Kidney epithelial cell (primary cell): ENCODE measurements around the gene STXBP5. TPM values are rescaled to one million over a fixed set of nuclear protein-coding genes. Genes with fewer than 3 reads are reported as not detected.

Experiments used
- DNase-seq: peaks from one replicate; pipeline ENCODE4 v3.0.0-alpha.2; 2010; ENCODE audit warnings: low read depth
- H3K27me3 ChIP-seq: 2 replicates; pipeline ENCODE4 v1.6.0; 2011; ENCODE audit warnings: low read length; ENCODE audit not compliant: control insufficient read depth, insufficient read depth
- H3K36me3 ChIP-seq: 2 replicates; pipeline ENCODE4 v1.5.1; 2011; ENCODE audit warnings: low read length; ENCODE audit not compliant: control insufficient read depth, insufficient read depth
- H3K4me3 ChIP-seq: 2 replicates; pipeline ENCODE4 v1.5.1; 2011; ENCODE audit warnings: low read depth, mild to moderate bottlenecking, control low read depth, low read length
- CTCF ChIP-seq: IDR thresholded peaks from 2 replicates; pipeline ENCODE4 v1.5.1; 2011; ENCODE audit warnings: mild to moderate bottlenecking, moderate library complexity, low read length, control low read depth, inconsistent platforms; ENCODE audit not compliant: insufficient read depth, poor library complexity, severe bottlenecking
- total RNA-seq: library from RNA; depleted of rRNA; stranded (reverse); fragments of >200 nt; gene quantifications from 2 replicates; pipeline ENCODE4 v1.2.3, GENCODE V29; 2015

STXBP5 gene
- total RNA-seq, 1 donor from 2014 or later = 15.8 TPM

DNA sequence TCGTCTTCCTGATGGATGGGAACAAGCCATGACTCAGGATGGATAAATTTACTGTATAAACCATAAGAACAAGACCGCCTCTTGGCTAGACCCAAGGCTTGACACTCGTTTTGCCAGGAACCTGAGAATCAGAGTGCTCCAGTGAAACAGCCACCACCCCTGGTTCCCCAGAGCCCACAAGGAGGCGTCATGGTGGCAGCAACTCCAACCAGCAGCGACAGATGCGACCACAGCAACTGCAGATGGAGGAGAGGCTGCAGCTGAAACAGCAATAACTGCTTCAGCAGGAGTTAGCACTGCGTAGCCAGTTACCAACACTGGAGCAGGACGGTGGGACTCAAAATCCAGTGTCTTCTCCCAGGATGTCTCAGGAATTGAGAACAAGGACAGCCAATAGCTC lies 203.4 kb downstream of the STXBP5 start:
- no peaks in the 10 kb centered on the region for H3K36me3 ChIP-seq
- no peaks in the 10 kb centered on the region for H3K27me3 ChIP-seq
- no peak for TF ChIP-seq CTCF
- no peak for DNase-seq
- no peak overlapping the region for H3K4me3 ChIP-seq

DNA sequence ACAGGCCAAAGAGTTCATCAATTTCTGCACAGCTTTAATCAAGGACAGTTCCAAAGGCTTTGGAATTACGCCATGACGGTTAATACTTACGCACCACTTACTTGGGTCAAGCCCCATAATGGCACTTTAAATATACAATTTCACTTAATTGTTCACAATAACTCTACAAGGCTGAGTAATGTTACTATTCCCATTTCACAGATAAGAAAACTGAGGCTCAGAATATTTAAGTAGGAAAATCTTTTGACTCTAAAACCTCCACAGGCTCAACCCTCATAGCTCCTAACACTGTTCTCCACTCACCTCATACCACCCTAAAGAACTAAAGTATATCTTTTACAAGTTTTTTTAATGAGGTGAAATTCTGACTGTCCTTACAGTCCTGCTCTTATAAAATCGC lies 212.4 kb downstream of the STXBP5 start:
- no peak for TF ChIP-seq CTCF
- DNase-seq = no peak

GRCh38 chr6:147417954-147418353 lies 213.7 kb downstream of the STXBP5 start:
- Histone ChIP-seq H3K27me3 (no peaks in the 10 kb centered on the region), H3K4me3 (no peak overlapping the region), H3K36me3 (no peaks in the 10 kb centered on the region)
- no peak for TF ChIP-seq CTCF
- no peak for DNase-seq

More for the DNA sequence above, 212.4 kb downstream of the STXBP5 start:
- Histone ChIP-seq H3K4me3 (no peak overlapping the region), H3K36me3 (no peaks in the 10 kb centered on the region), H3K27me3 (no peaks in the 10 kb centered on the region)

DNA sequence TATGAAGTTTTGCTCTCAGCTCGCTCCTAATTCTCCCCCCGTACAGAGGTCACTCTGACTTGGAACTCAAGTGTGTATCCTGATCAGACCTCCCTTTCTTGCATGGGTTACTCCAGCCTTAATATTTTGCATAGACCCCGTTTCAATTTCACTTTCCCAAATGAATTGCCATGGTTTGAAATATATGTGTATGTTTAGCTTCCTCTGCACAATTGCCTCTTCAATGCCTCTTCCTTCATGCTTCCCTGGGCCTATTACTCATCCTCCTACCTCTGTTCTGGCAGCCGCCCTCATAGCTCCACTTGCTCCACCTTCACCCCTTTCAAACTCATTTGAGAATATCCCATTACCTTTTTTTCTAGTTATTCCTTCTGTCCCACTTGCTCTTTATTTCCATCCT lies 214.3 kb downstream of the STXBP5 start:
- Histone ChIP-seq H3K27me3 (no peaks in the 10 kb centered on the region), H3K36me3 (no peaks in the 10 kb centered on the region), H3K4me3 (no peak overlapping the region)
- no peak for TF ChIP-seq CTCF
- DNase-seq = peak; percentile 10

DNA sequence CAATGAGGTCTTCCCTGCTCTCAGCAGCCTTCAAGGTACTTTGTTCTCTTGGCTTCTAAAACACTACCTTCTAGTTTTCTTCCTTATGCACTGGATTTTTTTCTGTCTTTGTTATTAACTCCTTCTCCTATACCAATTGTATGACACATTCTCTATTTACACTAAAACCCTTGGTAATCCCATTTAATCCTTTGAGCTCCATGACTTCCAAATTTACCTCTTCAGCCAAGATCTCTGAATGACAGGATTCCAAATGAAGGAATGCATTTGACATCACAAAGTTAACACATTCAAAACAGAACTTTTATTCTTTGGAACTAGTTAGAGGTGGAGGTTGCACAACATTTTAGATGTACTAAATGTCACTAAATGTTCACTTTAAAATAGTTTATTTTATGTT lies 217.7 kb downstream of the STXBP5 start:
- no peak overlapping the region for H3K4me3 ChIP-seq
- DNase-seq = no peak
- no peaks in the 10 kb centered on the region for H3K27me3 ChIP-seq
- TF ChIP-seq CTCF = no peak
- no peaks in the 10 kb centered on the region for H3K36me3 ChIP-seq

- no peaks in the 10 kb centered on the region for H3K36me3 ChIP-seq
- TF ChIP-seq CTCF = no peak
- H3K27me3 ChIP-seq = no peaks in the 10 kb centered on the region
- H3K4me3 ChIP-seq = no peak overlapping the region
- DNase-seq = no peak
These were observed 218.9 kb downstream of the STXBP5 start for GRCh38 chr6:147423111-147423510.
